Smooth muscle cell (in vitro differentiated cells): ENCODE data around the gene TGIF1. TPM values are rescaled to one million over a fixed set of nuclear protein-coding genes. Genes with fewer than 3 reads are reported as not detected.
"Not testable (repeated sequence)": the region's sequence is repeated elsewhere in the genome, so short reads cannot be mapped to it uniquely, and the experiment has no call there.

Experiments
- DNase-seq: peaks from one replicate; lab custom pipeline; 2025; ENCODE audit not compliant: unreplicated experiment; lab: John Stamatoyannopoulos, UW
- H2AFZ ChIP-seq: fragments of 200-600 bp; sonication (generic); 2 replicates; pipeline ENCODE4 v1.6.0; 2016; ENCODE audit warnings: antibody characterized with exemption, low read depth, mild to moderate bottlenecking
- H3F3A ChIP-seq: fragments of 200-600 bp; sonication (generic); 2 replicates; pipeline ENCODE4 v1.6.0; 2017; ENCODE audit warnings: antibody characterized with exemption, low read depth
- H3K27ac ChIP-seq: fragments of 200-600 bp; sonication (generic); 2 replicates; pipeline ENCODE4 v1.5.1; 2016; ENCODE audit warnings: low read depth, mild to moderate bottlenecking
- H3K27me3 ChIP-seq: fragments of 200-600 bp; sonication (generic); 2 replicates; pipeline ENCODE4 v1.6.1; 2016; ENCODE audit warnings: low read depth, mild to moderate bottlenecking
- H3K36me3 ChIP-seq: fragments of 200-600 bp; sonication (generic); 2 replicates; pipeline ENCODE4 v1.5.1; 2016; ENCODE audit warnings: low read depth
- H3K4me1 ChIP-seq: fragments of 200-600 bp; sonication (generic); 2 replicates; pipeline ENCODE4 v1.5.1; 2016; ENCODE audit warnings: low read depth
- H3K4me2 ChIP-seq: fragments of 200-600 bp; sonication (generic); 2 replicates; pipeline ENCODE4 v1.6.0; 2016; ENCODE audit warnings: mild to moderate bottlenecking
- H3K4me3 ChIP-seq: fragments of 200-600 bp; sonication (generic); 2 replicates; pipeline ENCODE4 v1.5.1; 2016; ENCODE audit warnings: mild to moderate bottlenecking
- H3K79me2 ChIP-seq: fragments of 200-600 bp; sonication (generic); 2 replicates; pipeline ENCODE4 v1.6.0; 2016; ENCODE audit warnings: low read depth, mild to moderate bottlenecking
- H3K9ac ChIP-seq: fragments of 200-600 bp; sonication (generic); 2 replicates; pipeline ENCODE4 v1.6.0; 2016; ENCODE audit warnings: low read depth
- H3K9me3 ChIP-seq: fragments of 200-600 bp; sonication (generic); replicated peaks from 2 replicates; pipeline ENCODE4 v1.5.1; 2016; ENCODE audit warnings: low read depth
- H4K20me1 ChIP-seq: fragments of 200-600 bp; sonication (generic); 2 replicates; pipeline ENCODE4 v1.6.0; 2016; ENCODE audit warnings: low read depth
- CTCF ChIP-seq: fragments of 200-600 bp; sonication (generic); IDR thresholded peaks from 2 replicates; pipeline ENCODE4 v1.5.1; 2017; ENCODE audit warnings: borderline replicate concordance, mild to moderate bottlenecking, antibody characterized with exemption; ENCODE audit not compliant: insufficient read depth, poor library complexity, severe bottlenecking
- WGBS: methylation state at CpG from one replicate; pipeline ENCODE4 v1.1.7; 2016; ENCODE audit warnings: low lambda C conversion rate; 5-methylcytosine and 5-hydroxymethylcytosine counted together
- polyA plus RNA-seq: library from polyadenylated mRNA; unstranded; fragments of >200 nt; fragmentation: Nextera tagmentation; extraction: Ambion mirVana; gene quantifications from 2 replicates; pipeline ENCODE4 v1.2.1, GENCODE V29; 2016
- total RNA-seq: library from RNA; depleted of rRNA; stranded (reverse); fragments of >200 nt; gene quantifications from 2 replicates; pipeline ENCODE4 v1.2.3, GENCODE V29; 2014

The TGIF1 gene
- total and polyA plus RNA-seq, 2 experiments from 2014 or later, result 96.7 to 165 TPM

GRCh38 chr18:3468066-3468705, 18.2 kb downstream of the TGIF1 start:
- Histone ChIP-seq H3K9me3 (no peaks in the 10 kb centered on the region), H3K36me3 (no peaks in the 10 kb centered on the region), H3K27me3 (no peaks in the 10 kb centered on the region), H3K4me3 (no peak overlapping the region), H3K9ac (no peak overlapping the region), H3K27ac (no peak overlapping the region), H3F3A (peaks cover 7% of the 10 kb centered on the region), H3K79me2 (no peaks in the 10 kb centered on the region), H3K4me1 (peaks cover 25% of the 10 kb centered on the region), H4K20me1 (no peaks in the 10 kb centered on the region), H3K4me2 (no peak overlapping the region), H2AFZ (no peak overlapping the region)
- 97% methylated on average over 9 of the region's 9 CpGs for WGBS
- TF ChIP-seq CTCF, result peak; percentile 15
- no peak for DNase-seq

DNA sequence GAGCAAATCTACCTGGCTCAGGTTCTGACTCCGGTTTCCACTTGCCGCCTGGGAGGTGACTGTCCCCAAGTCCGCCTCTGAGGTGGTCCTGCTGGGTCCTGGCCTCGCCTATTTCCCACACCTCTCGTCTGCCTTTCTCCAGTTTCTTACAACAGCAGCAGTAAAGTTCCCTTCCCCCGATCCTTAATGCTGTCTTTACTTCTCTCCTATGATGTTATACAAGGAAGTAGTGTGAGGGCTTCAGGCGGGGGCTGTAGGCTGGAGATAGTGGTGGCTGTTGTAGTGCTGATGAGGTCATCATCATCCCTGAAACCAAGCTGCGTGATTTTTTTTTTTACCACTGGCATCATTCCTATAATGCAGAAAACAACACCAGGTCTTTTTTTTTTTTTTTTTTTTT, 18.9 kb downstream of the TGIF1 start:
- no peaks in the 10 kb centered on the region for H4K20me1 ChIP-seq
- H3K9ac ChIP-seq, result no peak overlapping the region
- no peaks in the 10 kb centered on the region for H3K36me3 ChIP-seq
- H2AFZ ChIP-seq, result no peak overlapping the region
- H3K4me3 ChIP-seq, result no peak overlapping the region
- peaks cover 22% of the 10 kb centered on the region for H3K4me1 ChIP-seq
- DNase-seq, result no peak
- no peaks in the 10 kb centered on the region for H3K79me2 ChIP-seq
- H3K27me3 ChIP-seq, result no peaks in the 10 kb centered on the region
- WGBS, result 57% methylated on average over 8 of the region's 8 CpGs
- no peak for TF ChIP-seq CTCF
- no peaks in the 10 kb centered on the region for H3K9me3 ChIP-seq
- no peak overlapping the region for H3K27ac ChIP-seq
- no peak overlapping the region for H3K4me2 ChIP-seq
- peaks cover 7% of the 10 kb centered on the region for H3F3A ChIP-seq

DNA sequence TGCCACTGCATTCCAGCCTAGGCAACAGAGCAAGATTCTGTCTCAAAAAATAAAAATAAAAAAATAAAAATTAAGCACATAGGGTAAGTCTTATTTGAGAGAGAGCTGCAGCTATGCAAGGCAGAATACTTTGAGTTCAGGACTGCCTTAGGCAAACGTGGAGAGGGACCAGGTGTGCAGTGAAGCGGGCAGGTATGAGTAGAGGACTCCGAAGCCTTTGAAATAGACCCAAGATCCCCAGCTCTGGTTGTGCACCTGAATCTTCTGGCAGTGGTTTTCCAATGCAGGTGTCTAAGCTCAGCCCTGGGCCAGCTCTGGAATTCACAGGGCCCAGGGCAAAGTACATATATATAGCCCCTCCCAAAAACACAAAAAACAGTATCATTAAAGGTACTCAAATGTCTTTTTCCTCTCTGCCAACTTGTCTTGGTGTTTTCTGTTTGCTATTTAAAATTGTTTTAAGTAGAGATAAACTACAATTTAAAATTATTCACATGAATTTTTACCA, 21.2 kb downstream of the TGIF1 start:
- Histone ChIP-seq H3K9ac (no peak overlapping the region), H3K36me3 (no peaks in the 10 kb centered on the region), H3K4me2 (no peak overlapping the region), H3K27me3 (no peaks in the 10 kb centered on the region), H3K27ac (no peak overlapping the region), H3K79me2 (no peaks in the 10 kb centered on the region), H4K20me1 (no peaks in the 10 kb centered on the region), H3F3A (peaks cover 7% of the 10 kb centered on the region), H3K4me3 (no peak overlapping the region), H3K4me1 (peaks cover 15% of the 10 kb centered on the region), H2AFZ (no peak overlapping the region), H3K9me3 (no peaks in the 10 kb centered on the region)
- 85% methylated on average over 3 of the region's 3 CpGs for WGBS
- no peak for TF ChIP-seq CTCF
- DNase-seq, result no peak

DNA sequence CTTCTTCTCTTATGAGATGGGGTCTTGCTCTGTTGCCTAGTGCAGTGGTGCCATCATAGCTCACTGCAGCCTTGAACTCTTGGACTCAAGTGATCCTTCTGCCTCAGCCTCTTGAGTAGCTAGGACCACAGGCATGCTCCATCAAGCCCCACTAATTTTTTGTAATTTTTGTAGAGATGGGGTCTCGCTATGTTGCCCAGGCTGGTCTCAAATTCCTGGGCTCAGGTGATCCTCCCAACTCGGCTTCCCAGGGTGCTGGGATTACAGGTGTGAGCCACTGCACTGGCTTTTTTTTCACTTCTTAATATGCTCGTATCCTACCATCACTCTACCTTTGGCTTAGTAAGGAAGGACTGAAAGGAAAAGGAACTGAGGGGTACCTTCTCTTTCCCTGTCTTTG, 22.1 kb downstream of the TGIF1 start:
- H4K20me1 ChIP-seq, H2AFZ ChIP-seq, H3K27me3 ChIP-seq, H3K4me2 ChIP-seq, H3F3A ChIP-seq, H3K9ac ChIP-seq, H3K27ac ChIP-seq, H3K79me2 ChIP-seq, H3K4me1 ChIP-seq, DNase-seq, H3K36me3 ChIP-seq, H3K4me3 ChIP-seq, H3K9me3 ChIP-seq: not testable (repeated sequence)
- WGBS, result 93% methylated on average over 3 of the region's 3 CpGs
